H1 (cell line): Measurements from ENCODE around the gene BCAM. TPM values are rescaled to one million over a fixed set of nuclear protein-coding genes. Genes with fewer than 3 reads are reported as not detected.

ENCODE experiments used
- polyA plus RNA-seq, 7 experiments: library from polyadenylated mRNA; depleted of rRNA in 3 of 7; stranded (reverse) in 5 of 7; unstranded in 2 of 7; fragments of >200 nt in 5 of 7; fragments of 200-250 nt in 2 of 7; gene quantifications; 1 replicate in 5 of 7; 2 replicates in 1 of 7; 4 replicates in 1 of 7; pipeline versions ENCODE4 v1.2.1 to v1.2.3, GENCODE V29; 2011 to 2013; ENCODE audit warnings: missing spikeins in 2 of 7, mixed read lengths in 2 of 7
- total RNA-seq: library from RNA; stranded (reverse); fragmentation: NEBNext Ultra II Directional; extraction: Animal tissue kit (Norgen Biotek cat#: 25700); gene quantifications from 2 replicates; pipeline ENCODE4 v1.2.1, GENCODE V29; 2021
- TF ChIP-seq, protein P1 (sequence below), 3 experiments: IDR thresholded peaks; 1 replicate in 2 of 3; 2 replicates in 1 of 3; pipeline versions ENCODE4 v1.5.1 to v1.6.1; 2011; ENCODE audit warnings: low read length in 3 of 3, mild to moderate bottlenecking in 3 of 3, inconsistent platforms in 2 of 3, low read depth in 1 of 3, moderate library complexity in 1 of 3; ENCODE audit not compliant: insufficient read depth in 1 of 3; ENCODE audit errors: control extremely low read depth in 1 of 3

The BCAM gene
- total and polyA plus RNA-seq, 2 of the 8 experiments (the other 6 are each of a cell fraction or from before 2014, with no cell fraction given) = 32.5 to 81.4 TPM

DNA sequence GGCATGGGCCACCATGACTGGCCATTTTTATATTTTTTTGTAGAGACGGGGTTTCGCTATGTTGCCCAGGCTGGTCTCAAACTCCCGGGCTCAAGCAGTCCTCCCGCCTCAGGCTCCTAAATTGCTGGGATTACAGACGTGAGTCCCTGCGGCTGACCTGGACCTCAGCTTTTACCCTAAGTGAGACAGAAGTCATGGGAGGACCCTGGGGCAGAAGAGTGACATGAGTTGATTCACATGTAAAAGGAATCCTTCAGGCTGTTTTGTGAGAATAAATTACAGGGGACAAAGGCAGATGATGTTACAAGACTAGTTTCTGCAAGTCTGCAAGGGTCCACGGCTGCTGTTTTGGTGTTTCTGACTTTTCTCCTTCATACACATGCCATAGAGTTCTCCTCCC lies 2.6 kb upstream of the BCAM start (continued):
- TF ChIP-seq, protein P1, sequence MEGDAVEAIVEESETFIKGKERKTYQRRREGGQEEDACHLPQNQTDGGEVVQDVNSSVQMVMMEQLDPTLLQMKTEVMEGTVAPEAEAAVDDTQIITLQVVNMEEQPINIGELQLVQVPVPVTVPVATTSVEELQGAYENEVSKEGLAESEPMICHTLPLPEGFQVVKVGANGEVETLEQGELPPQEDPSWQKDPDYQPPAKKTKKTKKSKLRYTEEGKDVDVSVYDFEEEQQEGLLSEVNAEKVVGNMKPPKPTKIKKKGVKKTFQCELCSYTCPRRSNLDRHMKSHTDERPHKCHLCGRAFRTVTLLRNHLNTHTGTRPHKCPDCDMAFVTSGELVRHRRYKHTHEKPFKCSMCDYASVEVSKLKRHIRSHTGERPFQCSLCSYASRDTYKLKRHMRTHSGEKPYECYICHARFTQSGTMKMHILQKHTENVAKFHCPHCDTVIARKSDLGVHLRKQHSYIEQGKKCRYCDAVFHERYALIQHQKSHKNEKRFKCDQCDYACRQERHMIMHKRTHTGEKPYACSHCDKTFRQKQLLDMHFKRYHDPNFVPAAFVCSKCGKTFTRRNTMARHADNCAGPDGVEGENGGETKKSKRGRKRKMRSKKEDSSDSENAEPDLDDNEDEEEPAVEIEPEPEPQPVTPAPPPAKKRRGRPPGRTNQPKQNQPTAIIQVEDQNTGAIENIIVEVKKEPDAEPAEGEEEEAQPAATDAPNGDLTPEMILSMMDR (IDR thresholded peaks at IDR 0.05; ENCODE audit: control extremely low read depth in 1 of 3, insufficient read depth in 1 of 3, low read depth in 1 of 3, low read length in 3 of 3) = no peak
- TF ChIP-seq, all 59 proteins: peak for 0
